Subcutaneous preadipocyte (primary cell): Measurements from ENCODE around the gene CSF3R. TPM values are rescaled to one million over a fixed set of nuclear protein-coding genes. Genes with fewer than 3 reads are reported as not detected.

Source experiments
- small RNA-seq: library from RNA; depleted of rRNA; stranded (forward); fragments of <200 nt; gene quantifications from one replicate; pipeline ENCODE3, GENCODE V24; 2012
- total RNA-seq: library from RNA; depleted of rRNA; stranded (reverse); fragments of >200 nt; gene quantifications from 2 replicates; pipeline ENCODE4 v1.2.3, GENCODE V29; 2012

CSF3R gene
- total RNA-seq, result not detected in 2 replicates

GRCh38 chr1:36482724-36483388, at the start of gene CSF3R:
CSF3R (minus strand) TSS chr1:36482913; CDS start chr1:36479496, 3,417 bp downstream.

GRCh38 chr1:36463803-36464604, 18.7 kb downstream of the CSF3R start, which contains the start of gene MRPS15:
MRPS15 (minus strand) TSS chr1:36464384; CDS start chr1:36464275, 109 bp downstream.

GRCh38 chr1:36450270-36450918, 32.3 kb downstream of the CSF3R start, which contains the start of gene OSCP1:
OSCP1 (minus strand) TSS chr1:36450451; CDS start chr1:36450369, 82 bp downstream.

Small RNA genes within 50 kb of the gene (small RNA-seq; reads per million reads assigned to genes)
- gene SNORA63C, result 2.1 reads per million, percentile 81 among the genes with 10 or more reads in this experiment

Other genes starting within 250 kb of the CSF3R start
- 1.5 and 2.7 TPM in 2 replicates for gene SH3D21, start 176.5 kb downstream of the CSF3R start, total RNA-seq
- gene EVA1B, start 159.3 kb downstream of the CSF3R start, total RNA-seq, result 169 and 186 TPM in 2 replicates
- 9.2 and 10.4 TPM in 2 replicates for gene STK40, start 97.0 kb downstream of the CSF3R start, total RNA-seq
- 8.4 and 9.2 TPM in 2 replicates for gene LSM10, start 85.0 kb downstream of the CSF3R start, total RNA-seq
- gene OSCP1, start 32.5 kb downstream of the CSF3R start, total RNA-seq, result 7.4 and 8.1 TPM in 2 replicates
- 86.0 and 96.2 TPM in 2 replicates for gene MRPS15, start 18.5 kb downstream of the CSF3R start, total RNA-seq